CD4-positive, alpha-beta T cell (primary cell): ENCODE results near the gene FGR. TPM values are rescaled to one million over a fixed set of nuclear protein-coding genes. Genes with fewer than 3 reads are reported as not detected.
"Not testable (repeated sequence)": the region's sequence is repeated elsewhere in the genome, so short reads cannot be mapped to it uniquely, and the experiment has no call there.

ENCODE experiments used
- ATAC-seq: fragments of 200-7000 bp; cut with Tn5 transposase; one replicate; pipeline ENCODE4 v1.10.0; 2022; ENCODE audit warnings: mild to moderate bottlenecking; ENCODE audit not compliant: poor library complexity
- CTCF ChIA-PET: fragments of 350-600 bp; sonication (Branson Sonifier 250); formaldehyde crosslinking; loops from one replicate; lab custom pipeline; 2021; ENCODE audit warnings: antibody characterized with exemption, inconsistent platforms; lab: Charles Lee
- POLR2A ChIA-PET: fragments of 350-600 bp; sonication (Branson Sonifier 250); formaldehyde crosslinking; loops from one replicate; lab custom pipeline; 2021; ENCODE audit warnings: antibody characterized with exemption, inconsistent platforms; lab: Charles Lee
- DNase-seq, 14 experiments: peaks; one replicate each; pipeline ENCODE4 v3.0.0-alpha.2; 2013 to 2020; ENCODE audit warnings: mixed read lengths in 2 of 14
- H3K27ac ChIP-seq, 2 donors: one replicate each; pipeline versions ENCODE4 v1.5.1 to v1.7.0; 2013; ENCODE audit warnings: low read length in 2 of 2, low read depth in 1 of 2, mild to moderate bottlenecking in 1 of 2
- H3K27me3 ChIP-seq, 2 experiments: 1 replicate in 1 of 2; 2 replicates in 1 of 2; pipeline versions ENCODE4 v1.6.1 to v1.7.0; 2013; ENCODE audit warnings: low read length in 2 of 2, control low read depth in 1 of 2, mild to moderate bottlenecking in 1 of 2, moderate library complexity in 1 of 2; ENCODE audit not compliant: insufficient read depth in 2 of 2, control insufficient read depth in 1 of 2
- H3K36me3 ChIP-seq: one replicate; pipeline ENCODE4 v1.6.1; 2013; ENCODE audit warnings: low read length, control low read depth; ENCODE audit not compliant: insufficient read depth
- H3K4me1 ChIP-seq: one replicate; pipeline ENCODE4 v1.6.1; 2013; ENCODE audit warnings: low read length, control low read depth; ENCODE audit not compliant: insufficient read depth
- H3K4me3 ChIP-seq: one replicate; pipeline ENCODE4 v1.5.1; 2013; ENCODE audit warnings: mild to moderate bottlenecking, low read length, moderate library complexity
- H3K9me3 ChIP-seq, 2 experiments: 1 replicate in 1 of 2; 2 replicates in 1 of 2; pipeline versions ENCODE4 v1.6.1 to v1.7.0; 2013; ENCODE audit warnings: low read length in 2 of 2, mild to moderate bottlenecking in 2 of 2, control low read depth in 1 of 2, moderate library complexity in 1 of 2; ENCODE audit not compliant: control insufficient read depth in 1 of 2, insufficient read depth in 1 of 2
- H3K27ac Mint-ChIP-seq: one replicate; pipeline ENCODE4 v1.8.0; 2020; ENCODE audit warnings: mixed read lengths
- H3K27me3 Mint-ChIP-seq: one replicate; pipeline ENCODE4 v1.8.0; 2021; ENCODE audit warnings: mixed read lengths
- H3K36me3 Mint-ChIP-seq: one replicate; pipeline ENCODE4 v1.8.0; 2021; ENCODE audit warnings: low read depth, mixed read lengths
- H3K4me1 Mint-ChIP-seq: one replicate; pipeline ENCODE4 v1.8.0; 2021; ENCODE audit warnings: low read depth, mixed read lengths
- H3K4me3 Mint-ChIP-seq: one replicate; pipeline ENCODE4 v1.8.0; 2020; ENCODE audit warnings: mild to moderate bottlenecking, mixed read lengths
- H3K9me3 Mint-ChIP-seq: one replicate; pipeline ENCODE4 v1.8.0; 2020; ENCODE audit warnings: mixed read lengths
- CTCF ChIP-seq: fragments of 200-600 bp; IDR thresholded peaks from one replicate; pipeline ENCODE4 v1.8.0; 2022; ENCODE audit warnings: antibody characterized with exemption, mild to moderate bottlenecking
- intact Hi-C, 2 experiments: fragments of 100-400 bp; cut with DNase I in 1 of 2; cut with micrococcal nuclease in 1 of 2; formaldehyde crosslinking; loops; one replicate each; pipeline versions ENCODE4 v1.15.1 to v1.9.0; 2023 to 2025; cut with DNase I, micrococcal nuclease
- polyA plus RNA-seq, 2 donors: library from polyadenylated mRNA; unstranded; fragments of 120-200 nt; gene quantifications; one replicate each; pipeline ENCODE4 v1.2.1, GENCODE V29; 2013
- total RNA-seq, 174 experiments: library from RNA in 2 of 174; stranded (reverse) in 2 of 174; gene quantifications; one replicate each; pipeline ENCODE4 v1.2.3 and lab custom pipeline; 2021 to 2026

Gene FGR
- total RNA-seq = 1 to 10 TPM; 3.0 to 3.2 TPM
- 57.5 TPM for polyA plus RNA-seq (2013, experiment 1 of 2)
- polyA plus RNA-seq (2013, experiment 2 of 2) = 40.0 TPM
- total RNA-seq (lab: John Stamatoyannopoulos, UW) = 0.04 to 36.8 (median 2.0) reads per million in 172 experiments

- H3K36me3 ChIP-seq = no peaks in the 10 kb centered on the region
- TF ChIP-seq CTCF = no peak
- H3K4me1 ChIP-seq = peaks cover 74% of the 10 kb centered on the region
- Mint-ChIP-seq H3K27ac (peak within 1 kb of the TSS; percentile 84), H3K27me3 (no peaks in the 10 kb centered on the region), H3K9me3 (no peaks in the 10 kb centered on the region), H3K4me1 (peaks cover 68% of the 10 kb centered on the region), H3K36me3 (no peaks in the 10 kb centered on the region), H3K4me3 (peak within 1 kb of the TSS; percentile 82)
- H3K9me3 ChIP-seq = no peaks in the 10 kb centered on the region
- H3K4me3 ChIP-seq = peak within 1 kb of the TSS; percentile 52
- H3K27ac ChIP-seq = peak within 1 kb of the TSS in 1 of 2 donors; percentile 27
- POLR2A ChIA-PET = interaction anchor here (1.0 kb wide), 1 partner anchor 28 kb away, joined by 4 read pairs; no protein-coding TSS in a partner anchor
- CTCF ChIA-PET = no interaction called here
- ATAC-seq (no peak), DNase-seq (peak in 2 of 14 experiments; percentile 48 to 56)
- intact Hi-C loops = no loop called here
- H3K27me3 ChIP-seq = no peaks in the 10 kb centered on the region
These were observed at the start of gene FGR for GRCh38 chr1:27634985-27635367. Gene FGR, minus strand, starts transcription at chr1:27635185. Its CDS starts 11,269 bp downstream, at chr1:27623916.

- Histone ChIP-seq H3K4me3 (no peak overlapping the region), H3K36me3 (no peaks in the 10 kb centered on the region), H3K9me3 (peaks cover 19% of the 10 kb centered on the region in 2 experiments), H3K27ac (no peak overlapping the region), H3K4me1 (no peaks in the 10 kb centered on the region), H3K27me3 (peaks cover 0 to 3% of the 10 kb centered on the region in 2 experiments)
- no peak overlapping the region for H3K27ac Mint-ChIP-seq
- peaks cover 5% of the 10 kb centered on the region for H3K9me3 Mint-ChIP-seq
- ChIA-PET POLR2A (no interaction called here), CTCF (no interaction called here)
- no peak for ATAC-seq
- no peak for TF ChIP-seq CTCF
- peaks cover 14% of the 10 kb centered on the region for H3K36me3 Mint-ChIP-seq
- intact Hi-C loops = no loop called here
- DNase-seq = no peak
- H3K4me1 Mint-ChIP-seq = no peaks in the 10 kb centered on the region
- no peak overlapping the region for H3K4me3 Mint-ChIP-seq
- no peaks in the 10 kb centered on the region for H3K27me3 Mint-ChIP-seq
These were observed 49.2 kb upstream of the FGR start for GRCh38 chr1:27684176-27684575.

- no peak overlapping the region for H3K4me3 ChIP-seq
- TF ChIP-seq CTCF = no peak
- H3K27ac ChIP-seq = no peak overlapping the region
- H3K9me3 Mint-ChIP-seq = peaks cover 5% of the 10 kb centered on the region
- peaks cover 20% of the 10 kb centered on the region for H3K36me3 Mint-ChIP-seq
- ChIA-PET POLR2A (no interaction called here), CTCF (no interaction called here)
- no peaks in the 10 kb centered on the region for H3K4me1 Mint-ChIP-seq
- no peaks in the 10 kb centered on the region for H3K27me3 Mint-ChIP-seq
- H3K27ac Mint-ChIP-seq = no peak overlapping the region
- peaks cover 19% of the 10 kb centered on the region in 2 experiments for H3K9me3 ChIP-seq
- H3K4me1 ChIP-seq = no peaks in the 10 kb centered on the region
- ATAC-seq (no peak), DNase-seq (no peak)
- peaks cover 0 to 3% of the 10 kb centered on the region in 2 experiments for H3K27me3 ChIP-seq
- intact Hi-C loops = no loop called here
- H3K36me3 ChIP-seq = no peaks in the 10 kb centered on the region
- no peak overlapping the region for H3K4me3 Mint-ChIP-seq
These were observed 47.5 kb upstream of the FGR start for GRCh38 chr1:27682351-27682944.

- H3K27me3 ChIP-seq, H3K4me3 Mint-ChIP-seq, DNase-seq, POLR2A ChIA-PET, H3K27ac Mint-ChIP-seq, H3K9me3 Mint-ChIP-seq, H3K4me3 ChIP-seq, CTCF ChIA-PET, H3K4me1 ChIP-seq, ATAC-seq, H3K27me3 Mint-ChIP-seq, H3K27ac ChIP-seq, H3K36me3 ChIP-seq, H3K4me1 Mint-ChIP-seq, intact Hi-C loops: not testable (repeated sequence)
- H3K36me3 Mint-ChIP-seq = peaks cover 20% of the 10 kb centered on the region
- H3K9me3 ChIP-seq = peaks cover 19% of the 10 kb centered on the region in 2 experiments
These were observed 46.6 kb upstream of the FGR start for GRCh38 chr1:27681580-27681979.

GRCh38 chr1:27680225-27680791, 45.3 kb upstream of the FGR start:
- H3K27me3 ChIP-seq, H3K27ac ChIP-seq, H3K27ac Mint-ChIP-seq, ATAC-seq, H3K9me3 Mint-ChIP-seq, DNase-seq, H3K27me3 Mint-ChIP-seq, H3K4me1 Mint-ChIP-seq, POLR2A ChIA-PET, H3K4me1 ChIP-seq, H3K36me3 ChIP-seq, H3K4me3 Mint-ChIP-seq, H3K4me3 ChIP-seq, intact Hi-C loops: not testable (repeated sequence)
- CTCF ChIA-PET = interaction anchor here (0.7 kb wide), 1 partner anchor 1227 kb away, joined by 3 read pairs; no protein-coding TSS in a partner anchor
- H3K36me3 Mint-ChIP-seq = peaks cover 20% of the 10 kb centered on the region
- H3K9me3 ChIP-seq = peaks cover 19% of the 10 kb centered on the region in 2 experiments
